ENCODE results near the gene UGT1A3. TPM values are rescaled to one million over a fixed set of nuclear protein-coding genes. Genes with fewer than 3 reads are reported as not detected.

Gene UGT1A3
- total and polyA plus RNA-seq, 7 donors, result not detected

GRCh38 chr2:233761040-233761769 is 32.4 kb downstream of the UGT1A3 start:
- no peaks in the 10 kb centered on the region for H3K4me1 ChIP-seq
- peaks cover 0 to 3% (median 0%) of the 10 kb centered on the region in 3 donors for H3K27me3 ChIP-seq (ENCODE audit: insufficient read depth in 3 of 3, low read length in 2 of 3)
- DNase-seq (no peak), ATAC-seq (no peak)
- intact Hi-C loops (cut with DNase I), result no loop called here
- no peak for TF ChIP-seq CTCF (IDR thresholded peaks at IDR 0.05)
- H3K27ac ChIP-seq, result no peak overlapping the region
- 80 to 87% (median 81%) methylated on average over 4 of the region's 4 CpGs for WGBS, 3 donors
- H3K4me3 ChIP-seq, result no peak overlapping the region
- H3K9me3 ChIP-seq, result no peaks in the 10 kb centered on the region
- no peaks in the 10 kb centered on the region for H3K36me3 ChIP-seq (ENCODE audit: insufficient read depth in 1 of 2, low read depth in 1 of 2)

GRCh38 chr2:233764264-233764663 is 35.4 kb downstream of the UGT1A3 start:
- DNase-seq (no peak), ATAC-seq (no peak)
- Histone ChIP-seq H3K4me3 (no peak overlapping the region), H3K36me3 (ENCODE audit: insufficient read depth in 1 of 2, low read depth in 1 of 2) (no peaks in the 10 kb centered on the region), H3K9me3 (no peaks in the 10 kb centered on the region), H3K27ac (no peak overlapping the region), H3K27me3 (ENCODE audit: insufficient read depth in 3 of 3, low read length in 2 of 3) (peaks cover 0 to 2% (median 1%) of the 10 kb centered on the region in 3 donors), H3K4me1 (no peaks in the 10 kb centered on the region)
- no peak for TF ChIP-seq CTCF (IDR thresholded peaks at IDR 0.05)
- intact Hi-C loops (cut with DNase I), result no loop called here
- 73 to 77% (median 73%) methylated on average over 7 of the region's 7 CpGs for WGBS, 3 donors

- Histone ChIP-seq H3K4me1 (no peaks in the 10 kb centered on the region), H3K36me3 (ENCODE audit: insufficient read depth in 1 of 2, low read depth in 1 of 2) (no peaks in the 10 kb centered on the region), H3K27ac (no peak overlapping the region), H3K9me3 (no peaks in the 10 kb centered on the region), H3K27me3 (ENCODE audit: insufficient read depth in 3 of 3, low read length in 2 of 3) (peaks cover 0 to 3% (median 2%) of the 10 kb centered on the region in 3 donors), H3K4me3 (no peak overlapping the region)
- DNase-seq, result no peak
- intact Hi-C loops (cut with DNase I), result no loop called here
- ATAC-seq, result no peak
- WGBS, 3 donors, result 42 to 54% (median 46%) methylated on average over 3 of the region's 3 CpGs
- TF ChIP-seq CTCF (IDR thresholded peaks at IDR 0.05), result no peak
Measured at GRCh38 chr2:233764761-233765160, 35.9 kb downstream of the UGT1A3 start.

GRCh38 chr2:233766416-233766815 is 37.6 kb downstream of the UGT1A3 start:
- Histone ChIP-seq H3K9me3 (no peaks in the 10 kb centered on the region), H3K27me3 (ENCODE audit: insufficient read depth in 3 of 3, low read length in 2 of 3) (peaks cover 0 to 3% (median 2%) of the 10 kb centered on the region in 3 donors), H3K36me3 (ENCODE audit: insufficient read depth in 1 of 2, low read depth in 1 of 2) (no peaks in the 10 kb centered on the region), H3K4me1 (no peaks in the 10 kb centered on the region), H3K4me3 (no peak overlapping the region), H3K27ac (no peak overlapping the region)
- ATAC-seq, result no peak
- DNase-seq, result no peak
- 74 to 83% (median 78%) methylated on average over 4 of the region's 4 CpGs for WGBS, 3 donors
- intact Hi-C loops (cut with DNase I), result no loop called here
- TF ChIP-seq CTCF (IDR thresholded peaks at IDR 0.05), result no peak

GRCh38 chr2:233768076-233768475 is 39.2 kb downstream of the UGT1A3 start:
- no peaks in the 10 kb centered on the region for H3K4me1 ChIP-seq
- 76 to 78% (median 76%) methylated on average over 4 of the region's 4 CpGs for WGBS, 3 donors
- H3K4me3 ChIP-seq, result no peak overlapping the region
- H3K9me3 ChIP-seq, result no peaks in the 10 kb centered on the region
- DNase-seq (no peak), ATAC-seq (no peak)
- H3K27me3 ChIP-seq (ENCODE audit: insufficient read depth in 3 of 3, low read length in 2 of 3), result peaks cover 0 to 3% (median 2%) of the 10 kb centered on the region in 3 donors
- no peak overlapping the region for H3K27ac ChIP-seq
- no peaks in the 10 kb centered on the region for H3K36me3 ChIP-seq (ENCODE audit: insufficient read depth in 1 of 2, low read depth in 1 of 2)
- TF ChIP-seq CTCF (IDR thresholded peaks at IDR 0.05), result no peak
- intact Hi-C loops (cut with DNase I), result no loop called here

Measured in psoas muscle (tissue), 8 donors.